ENCODE measurements around the gene LAIR1.
"Not testable (repeated sequence)": the region's sequence is repeated elsewhere in the genome, so short reads cannot be mapped to it uniquely, and the experiment has no call there.

Gene LAIR1

DNA sequence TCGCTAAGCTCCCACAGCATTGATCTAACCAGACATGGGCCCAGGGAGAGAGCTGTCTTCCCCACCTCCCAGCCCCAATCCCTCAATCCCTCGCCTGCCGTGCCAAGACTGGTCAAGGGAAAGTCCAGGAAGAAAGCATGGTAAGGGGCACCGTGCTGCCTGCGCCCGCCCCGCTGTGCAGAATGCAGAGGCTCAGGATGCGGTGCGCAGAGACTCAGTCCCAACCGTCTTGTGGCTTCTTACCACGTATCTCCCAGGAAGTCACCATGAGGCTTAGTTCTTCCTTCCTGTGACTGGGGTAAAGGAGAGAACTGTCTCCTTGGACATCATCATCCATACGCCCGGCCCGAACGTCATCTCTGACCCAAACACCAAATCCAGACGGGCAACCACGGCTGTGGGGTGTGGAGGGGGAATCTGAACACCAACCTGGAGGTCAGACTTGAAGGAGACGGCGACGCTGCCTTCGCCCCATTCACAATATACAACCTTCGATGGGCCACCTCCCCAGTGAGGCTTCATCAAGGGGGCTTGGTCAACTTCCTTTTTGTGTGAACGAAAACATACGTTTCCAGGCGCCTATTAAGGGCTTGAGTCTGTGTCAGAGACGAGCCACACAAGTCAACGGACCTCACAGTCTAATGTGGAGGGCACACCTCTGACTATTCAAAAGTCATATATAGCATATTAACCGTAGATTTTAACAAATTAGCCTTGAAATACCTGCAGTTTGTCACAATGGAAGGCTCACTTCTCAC lies 10.6 kb upstream of the LAIR1 start:
- DNase-seq = not testable (repeated sequence)

DNA sequence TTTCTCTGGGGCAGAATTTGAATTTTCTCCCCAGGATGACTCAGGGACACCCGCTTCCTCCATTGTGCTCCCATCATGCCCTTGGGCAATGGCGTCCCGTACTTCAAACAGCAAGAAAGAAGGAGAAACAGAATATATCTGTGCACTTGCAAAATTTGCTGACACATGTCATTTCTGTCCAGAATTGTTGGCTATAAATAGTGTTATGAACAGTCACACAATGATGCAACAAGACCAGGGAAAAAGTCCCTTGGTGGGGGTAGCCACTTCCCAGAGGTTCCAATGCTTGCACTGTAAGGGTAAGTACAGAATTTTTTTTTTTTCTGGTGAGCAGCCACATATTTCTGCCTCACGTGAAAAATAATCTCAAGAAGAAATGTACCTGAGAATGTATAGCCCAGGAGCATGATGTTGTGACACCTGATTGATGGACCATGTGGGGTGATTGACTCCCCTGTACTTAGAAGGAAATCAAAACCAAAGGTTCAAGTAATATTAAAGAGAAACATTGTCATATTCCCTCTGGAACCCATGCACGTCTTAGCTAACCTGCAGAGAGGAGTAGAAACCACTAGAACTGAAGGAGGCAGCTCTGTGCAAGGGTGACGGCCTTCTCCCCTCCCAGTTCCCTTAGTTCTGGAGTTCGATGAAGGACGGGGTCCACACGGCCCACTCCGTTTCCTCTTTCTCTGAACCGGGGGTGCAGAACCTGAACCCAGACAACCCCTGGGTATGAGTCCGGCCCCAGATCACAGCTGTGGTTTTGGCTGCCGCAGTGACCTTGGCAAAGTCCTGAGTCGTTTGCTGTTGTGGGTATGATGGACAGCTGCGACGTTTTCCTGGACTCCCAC lies 9.3 kb upstream of the LAIR1 start:
- DNase-seq = no peak

- not testable (repeated sequence) for DNase-seq
Observed at GRCh38 chr19:54371453-54371852, 6.7 kb upstream of the LAIR1 start.

DNA sequence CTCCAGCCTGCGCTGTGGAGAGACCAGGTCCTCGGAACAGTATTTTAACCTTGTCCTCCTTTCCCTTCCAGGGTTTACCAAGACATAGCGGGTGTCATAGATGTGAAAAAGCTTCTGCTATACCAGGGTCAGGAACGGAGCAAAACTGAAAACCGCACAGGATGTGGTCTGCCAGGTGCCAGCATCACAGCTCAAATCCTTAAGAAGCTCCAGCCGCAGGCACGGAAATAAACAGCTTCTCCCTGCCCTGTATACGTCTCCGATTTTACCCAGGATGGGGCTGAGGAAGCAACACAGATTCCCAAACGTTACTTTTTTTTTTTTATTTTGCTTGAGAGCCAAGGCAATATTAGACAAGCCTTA lies 5.7 kb upstream of the LAIR1 start:
- DNase-seq = not testable (repeated sequence)

DNA sequence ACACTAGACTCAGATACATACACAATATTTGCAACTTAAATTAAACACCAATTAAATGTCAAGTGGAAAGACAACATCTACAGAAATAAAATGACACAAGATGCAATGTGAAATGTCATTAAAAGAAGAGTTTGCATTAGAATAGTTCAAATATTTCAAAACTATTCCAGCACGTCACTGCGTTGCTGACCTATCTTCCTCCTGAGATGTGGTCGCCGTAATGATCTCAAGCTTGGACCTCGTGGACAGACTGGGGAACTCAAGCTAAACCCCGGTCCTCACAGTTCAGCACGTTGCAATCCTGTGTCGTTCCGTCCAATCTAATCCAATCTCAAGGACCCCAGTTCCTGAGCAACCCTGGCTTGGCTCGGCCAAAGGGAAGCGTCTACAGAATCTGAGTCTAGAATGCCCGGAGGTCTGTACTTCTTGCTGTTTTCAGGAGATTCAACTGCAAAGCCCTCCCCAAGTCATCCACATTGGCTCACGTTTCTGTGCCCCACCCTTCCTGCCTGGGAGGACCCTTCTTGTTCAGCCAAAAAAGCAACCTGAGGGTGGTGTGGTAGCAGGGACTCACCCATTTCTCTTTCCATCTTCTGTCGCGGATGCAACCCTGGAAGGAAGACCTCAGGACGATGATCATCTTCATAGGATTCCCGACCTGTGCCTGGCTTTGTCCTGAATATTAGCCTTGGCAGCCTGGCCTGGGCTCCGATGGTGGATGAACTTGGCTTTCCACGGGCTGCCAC lies 5.1 kb upstream of the LAIR1 start:
- DNase-seq = not testable (repeated sequence)

- no peak for DNase-seq
Observed at GRCh38 chr19:54369082-54369687, 4.5 kb upstream of the LAIR1 start.

DNA sequence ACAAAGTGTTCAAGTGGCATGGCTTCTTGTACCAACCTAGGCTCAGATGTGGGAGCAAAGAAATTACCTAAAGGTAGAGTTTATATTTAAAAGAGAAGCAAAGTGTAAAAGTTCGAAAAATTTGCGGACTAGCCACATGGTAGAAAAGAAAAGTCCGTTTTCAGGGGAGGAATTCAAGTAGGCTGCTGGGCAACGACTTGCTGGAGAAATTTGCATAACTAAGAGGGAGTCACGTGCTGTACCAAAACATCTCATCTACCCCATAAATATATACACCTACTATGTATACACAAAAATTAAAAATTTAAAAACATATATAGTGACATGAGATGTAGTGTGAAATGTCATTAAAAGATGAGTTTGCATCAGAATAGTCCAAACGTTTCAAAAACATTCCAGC lies 2.1 kb upstream of the LAIR1 start:
- DNase-seq = no peak

DNA sequence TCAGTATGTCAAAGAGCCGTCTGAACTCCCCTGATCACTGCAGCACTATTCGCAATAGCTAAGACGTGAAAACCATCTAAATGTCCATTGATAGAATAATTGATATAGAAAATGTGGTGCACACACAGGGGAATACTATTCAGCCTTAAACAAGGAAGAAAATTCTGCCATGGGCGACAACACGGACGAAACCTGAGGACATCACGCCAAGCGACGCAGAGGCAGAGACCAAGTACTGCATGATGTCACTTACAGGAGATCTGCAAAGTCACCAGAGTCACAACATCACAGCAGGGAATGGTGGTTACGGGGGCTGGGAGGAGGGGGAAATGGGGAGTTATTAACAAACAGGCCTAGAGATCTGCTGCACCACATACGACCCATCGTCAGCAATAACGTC lies 1.1 kb upstream of the LAIR1 start:
- not testable (repeated sequence) for DNase-seq

DNA sequence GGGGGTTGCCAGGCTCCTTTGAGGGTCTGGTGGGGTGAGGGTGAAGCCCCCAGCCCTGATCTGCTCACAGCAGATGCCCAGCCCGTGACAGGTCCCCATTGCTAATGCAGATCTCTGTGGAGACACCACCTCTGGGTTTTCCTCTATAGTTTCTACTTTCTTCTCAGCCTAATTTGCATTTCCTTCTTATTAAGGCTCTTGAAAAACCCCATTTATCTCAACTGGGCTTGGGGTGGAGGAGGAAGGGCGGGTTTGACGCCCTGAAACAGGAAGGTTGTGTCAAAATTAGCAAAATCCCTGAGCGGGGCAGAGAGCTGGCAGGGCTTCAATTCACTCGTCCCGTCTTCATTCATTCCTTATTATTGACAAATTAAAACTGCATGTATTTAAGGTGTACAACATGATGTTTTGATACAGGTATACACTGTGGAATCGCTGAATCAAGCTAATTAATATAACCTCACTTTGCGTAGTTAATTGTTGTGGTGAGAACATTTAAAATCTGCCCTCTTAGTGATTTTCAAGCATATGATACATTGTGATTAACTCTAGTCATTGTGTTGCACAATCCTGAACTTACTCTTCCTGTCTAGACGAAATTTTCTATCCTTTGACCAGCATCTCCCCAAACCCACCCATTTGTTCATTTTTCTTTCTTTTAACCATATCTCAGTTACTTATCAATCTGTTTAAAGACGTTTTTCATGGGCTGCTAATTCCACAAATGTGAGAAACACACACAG lies 2.9 kb downstream of the LAIR1 start:
- not testable (repeated sequence) for DNase-seq

DNA sequence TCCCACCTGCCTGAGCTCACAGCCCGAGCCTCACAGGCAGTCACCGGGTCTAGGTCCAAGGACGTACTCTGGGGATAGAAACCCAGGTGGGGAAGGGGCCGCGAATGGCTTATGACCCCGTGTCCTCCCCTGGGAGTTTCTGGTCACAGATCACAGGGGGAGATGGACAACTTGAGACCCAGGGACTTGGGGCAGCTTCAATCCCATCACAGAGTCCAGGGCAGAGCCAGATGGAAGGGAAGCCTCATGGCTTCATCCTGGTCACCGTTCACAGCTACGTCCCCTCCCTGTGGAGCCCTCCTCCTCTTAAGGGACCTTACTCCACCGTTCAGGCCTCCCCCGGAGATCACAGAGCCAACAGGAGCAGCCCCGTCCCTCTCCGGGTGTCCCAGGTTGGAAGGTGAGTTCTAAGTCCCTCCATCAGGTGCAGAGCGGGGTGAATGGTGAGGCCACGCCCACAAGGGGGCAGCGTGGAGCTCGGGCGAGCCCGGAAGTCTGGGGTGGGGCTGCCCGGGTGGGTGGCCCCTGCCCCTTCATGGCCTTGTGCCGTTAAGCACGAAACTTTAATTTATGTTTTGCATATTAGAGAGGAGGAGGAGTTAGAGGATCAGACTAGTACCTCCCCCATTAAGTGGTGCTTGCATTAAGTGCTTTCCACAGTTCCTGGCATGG lies 5.4 kb downstream of the LAIR1 start:
- not testable (repeated sequence) for DNase-seq

- no peak for DNase-seq
Observed at GRCh38 chr19:54357381-54357780, 7.3 kb downstream of the LAIR1 start.

GRCh38 chr19:54356444-54357056 lies 8.2 kb downstream of the LAIR1 start:
- DNase-seq = no peak

DNA sequence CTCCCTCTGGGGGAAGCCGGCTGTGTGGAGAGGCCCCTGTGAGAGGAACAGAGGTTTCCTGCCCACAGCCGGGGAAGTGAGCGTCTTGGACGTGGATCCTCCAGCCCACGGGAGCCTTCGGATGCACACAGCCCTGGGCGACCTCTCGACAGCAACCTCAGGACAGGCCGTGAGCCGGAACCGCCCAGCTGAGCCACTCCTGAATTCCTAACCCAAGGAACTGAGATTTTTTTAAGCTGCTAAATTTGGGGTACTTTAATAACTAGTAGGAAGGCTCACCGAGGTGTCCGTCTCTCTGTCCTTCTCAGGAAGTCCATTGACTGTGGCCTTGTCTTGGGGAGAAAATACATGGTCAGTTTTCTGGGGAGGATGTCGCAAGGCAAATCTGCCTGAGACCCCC lies 9.1 kb downstream of the LAIR1 start:
- DNase-seq = no peak

DNA sequence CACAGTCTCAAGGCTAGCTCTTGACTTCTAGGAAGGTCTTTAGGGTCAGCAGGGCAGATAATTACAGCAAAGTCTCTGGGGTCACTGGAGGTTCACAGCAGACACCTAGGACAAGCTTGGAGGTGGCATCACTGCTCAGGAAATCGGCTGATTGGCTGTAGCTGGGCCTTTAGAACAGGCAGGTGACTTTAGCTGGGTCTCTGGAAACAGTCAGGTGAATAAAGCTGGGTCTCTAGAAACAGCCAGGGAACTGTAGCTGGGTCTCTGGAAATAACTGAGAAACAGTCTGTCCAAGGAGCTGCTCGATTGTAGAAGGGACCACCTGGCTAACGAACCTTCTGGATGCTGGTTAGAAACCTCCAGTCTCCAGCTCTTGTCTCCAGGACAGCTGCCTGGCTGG lies 10.0 kb downstream of the LAIR1 start:
- no peak for DNase-seq

GRCh38 chr19:54352546-54352945 lies 12.2 kb downstream of the LAIR1 start:
- DNase-seq = no peak

DNA sequence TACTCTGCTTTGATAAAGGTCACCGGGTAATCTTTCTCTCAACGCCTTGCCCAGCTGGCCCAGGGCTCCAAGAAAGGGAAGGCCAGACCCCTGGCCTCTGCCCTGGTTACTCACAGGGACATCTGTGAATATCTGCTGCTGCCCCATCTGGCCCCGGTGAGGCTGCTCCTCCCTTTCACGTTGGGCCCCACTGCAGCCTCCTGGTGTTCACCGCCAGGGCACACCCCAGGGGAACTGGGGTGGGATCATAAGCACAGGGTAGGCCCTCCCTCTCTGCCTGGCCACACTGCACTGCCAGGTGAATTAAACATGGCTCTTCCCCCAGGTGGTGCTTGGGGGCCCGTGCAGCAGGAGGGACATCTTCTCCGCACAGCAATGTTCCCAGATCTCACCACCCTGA lies 12.7 kb downstream of the LAIR1 start:
- no peak for DNase-seq

GRCh38 chr19:54351474-54351873 lies 13.3 kb downstream of the LAIR1 start:
- DNase-seq = no peak

DNA sequence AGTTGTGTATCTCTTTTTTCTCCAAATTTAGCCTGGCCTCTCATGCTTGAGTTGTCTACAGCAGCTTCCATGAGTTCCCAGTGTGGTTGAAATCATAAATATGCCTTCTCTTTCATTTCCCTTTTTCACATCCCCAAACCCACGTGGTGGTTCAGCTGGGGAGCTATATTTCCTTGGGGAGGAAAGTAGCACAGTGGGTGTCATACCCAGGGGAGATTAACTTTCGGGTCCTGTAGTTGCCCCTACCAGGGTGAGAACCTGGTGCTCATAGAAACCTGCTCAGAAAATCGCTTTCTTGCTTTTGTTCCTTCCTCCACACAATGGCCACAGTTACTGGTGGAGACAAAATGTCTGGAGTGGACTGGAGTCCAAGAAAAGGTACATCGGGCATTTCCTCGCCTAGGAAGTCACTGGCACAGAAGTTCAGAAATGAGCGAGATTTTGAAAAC lies 18.8 kb downstream of the LAIR1 start:
- no peak for DNase-seq

DNA sequence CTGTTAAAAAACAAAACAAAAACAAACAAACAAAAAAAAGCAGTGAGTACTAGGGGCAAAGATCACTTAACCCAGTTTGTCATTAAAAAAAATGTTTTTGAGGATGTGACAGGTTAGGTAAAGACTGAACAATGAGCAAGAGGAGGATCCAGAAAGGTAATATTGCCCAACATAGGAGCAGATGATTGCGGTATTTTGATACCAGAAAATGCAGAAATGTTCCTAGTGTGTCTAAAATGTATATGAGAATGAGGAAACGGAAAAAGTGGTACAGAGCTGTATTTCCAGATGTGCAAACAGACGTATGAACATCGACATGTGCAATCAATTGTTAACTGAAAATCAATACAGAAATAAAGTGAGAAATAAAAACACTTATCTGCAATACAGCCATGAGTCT lies 20.9 kb downstream of the LAIR1 start:
- no peak for DNase-seq

DNA sequence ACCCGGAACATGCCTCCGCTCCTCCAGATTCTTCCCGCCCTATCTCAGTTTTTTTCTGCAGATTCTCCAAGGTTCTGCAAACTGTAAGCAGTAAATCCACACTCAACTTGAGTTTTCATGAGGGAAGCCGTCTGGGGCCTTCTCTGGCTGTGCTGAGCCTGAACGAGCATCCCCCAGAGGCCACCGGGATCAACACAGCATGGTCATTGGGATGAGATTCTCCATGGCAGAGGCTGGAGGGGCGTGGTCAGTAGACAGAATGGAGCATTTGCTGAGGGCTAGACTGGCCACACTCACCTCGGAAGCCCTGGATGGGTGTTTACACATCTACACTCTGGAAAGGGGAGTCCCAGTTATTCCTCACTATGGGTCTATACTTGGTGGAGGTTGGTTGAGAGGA lies 23.4 kb downstream of the LAIR1 start:
- DNase-seq = no peak

Data from fibroblast of skin of scalp (primary cell).